Measurements from ENCODE around the gene MEIS1. TPM values are rescaled to one million over a fixed set of nuclear protein-coding genes. Genes with fewer than 3 reads are reported as not detected.

Gene MEIS1
- polyA plus RNA-seq, 1 donor (not counting 4 experiments of a cell fraction or from before 2014, with no cell fraction given), result 3.1 TPM

- H3K9ac ChIP-seq (ENCODE audit: control insufficient read depth, extremely low read depth, insufficient read depth, low read length), result no peak overlapping the region
- H3K27ac ChIP-seq (ENCODE audit: control insufficient read depth, insufficient read depth, low read length), result no peak overlapping the region
- H3K4me2 ChIP-seq (ENCODE audit: control insufficient read depth, extremely low read depth, insufficient read depth, low read depth, low read length), result no peak overlapping the region
- no peak overlapping the region for H2AFZ ChIP-seq (ENCODE audit: control insufficient read depth, low read length)
- no peaks in the 10 kb centered on the region for H3K36me3 ChIP-seq (ENCODE audit: control insufficient read depth in 2 of 2, extremely low read depth in 1 of 2, insufficient read depth in 2 of 2, low read length in 2 of 2)
- no peaks in the 10 kb centered on the region for H3K27me3 ChIP-seq (ENCODE audit: control insufficient read depth, extremely low read depth, insufficient read depth, low read length)
- no peaks in the 10 kb centered on the region for H3K9me1 ChIP-seq (ENCODE audit: control insufficient read depth, extremely low read depth, insufficient read depth, low read length)
- H3K79me2 ChIP-seq (ENCODE audit: control insufficient read depth, insufficient read depth, low read length), result no peaks in the 10 kb centered on the region
- H3K9me3 ChIP-seq (ENCODE audit: control insufficient read depth, low read depth, low read length), result no peaks in the 10 kb centered on the region
- FAIRE-seq (no peak), DNase-seq (ENCODE audit: low read depth, low spot score) (no peak)
- dilution Hi-C loops (cut with MboI; ENCODE audit: extremely low pct_ligation_motif_present, low sequenced_read_pairs), result no loop called here
- TF ChIP-seq CTCF (optimal IDR thresholded peaks at IDR 0.05 in 1 of 3, IDR thresholded peaks at IDR 0.05 in 1 of 3, conservative IDR thresholded peaks at IDR 0.05 in 1 of 3; ENCODE audit: extremely low read depth in 1 of 3, insufficient read depth in 2 of 3, low read length in 3 of 3) (no peak), EZH2 (IDR thresholded peaks at IDR 0.05; ENCODE audit: low read length) (no peak)
- H4K20me1 ChIP-seq (ENCODE audit: control insufficient read depth, extremely low read depth, insufficient read depth, low read length), result no peaks in the 10 kb centered on the region
- H3K4me3 ChIP-seq (ENCODE audit: control insufficient read depth in 2 of 3, extremely low read depth in 1 of 3, insufficient read depth in 2 of 3, low read depth in 1 of 3, low read length in 3 of 3), result no peak overlapping the region
- no peaks in the 10 kb centered on the region for H3K4me1 ChIP-seq (ENCODE audit: control insufficient read depth, extremely low read depth, insufficient read depth, low read length)
Observed at GRCh38 chr2:66532972-66533868, 98.3 kb downstream of the MEIS1 start.

GRCh38 chr2:66534461-66534860 lies 99.5 kb downstream of the MEIS1 start:
- Histone ChIP-seq H3K4me1 (ENCODE audit: control insufficient read depth, extremely low read depth, insufficient read depth, low read length) (no peaks in the 10 kb centered on the region), H4K20me1 (ENCODE audit: control insufficient read depth, extremely low read depth, insufficient read depth, low read length) (no peaks in the 10 kb centered on the region), H3K27me3 (ENCODE audit: control insufficient read depth, extremely low read depth, insufficient read depth, low read length) (no peaks in the 10 kb centered on the region), H3K27ac (ENCODE audit: control insufficient read depth, insufficient read depth, low read length) (no peak overlapping the region), H3K9me3 (ENCODE audit: control insufficient read depth, low read depth, low read length) (no peaks in the 10 kb centered on the region), H2AFZ (ENCODE audit: control insufficient read depth, low read length) (no peak overlapping the region), H3K79me2 (ENCODE audit: control insufficient read depth, insufficient read depth, low read length) (no peaks in the 10 kb centered on the region), H3K4me2 (ENCODE audit: control insufficient read depth, extremely low read depth, insufficient read depth, low read depth, low read length) (no peak overlapping the region), H3K9me1 (ENCODE audit: control insufficient read depth, extremely low read depth, insufficient read depth, low read length) (no peaks in the 10 kb centered on the region), H3K36me3 (ENCODE audit: control insufficient read depth in 2 of 2, extremely low read depth in 1 of 2, insufficient read depth in 2 of 2, low read length in 2 of 2) (no peaks in the 10 kb centered on the region), H3K4me3 (ENCODE audit: control insufficient read depth in 2 of 3, extremely low read depth in 1 of 3, insufficient read depth in 2 of 3, low read depth in 1 of 3, low read length in 3 of 3) (no peak overlapping the region), H3K9ac (ENCODE audit: control insufficient read depth, extremely low read depth, insufficient read depth, low read length) (no peak overlapping the region)
- DNase-seq (ENCODE audit: low read depth, low spot score), result no peak
- dilution Hi-C loops (cut with MboI; ENCODE audit: extremely low pct_ligation_motif_present, low sequenced_read_pairs), result no loop called here
- TF ChIP-seq EZH2 (IDR thresholded peaks at IDR 0.05; ENCODE audit: low read length) (no peak), CTCF (optimal IDR thresholded peaks at IDR 0.05 in 1 of 3, IDR thresholded peaks at IDR 0.05 in 1 of 3, conservative IDR thresholded peaks at IDR 0.05 in 1 of 3; ENCODE audit: extremely low read depth in 1 of 3, insufficient read depth in 2 of 3, low read length in 3 of 3) (no peak)
- no peak for FAIRE-seq

All from keratinocyte (primary cell).